NOMO-1 (cell line): Measurements from ENCODE around the gene PRDM16.

ENCODE experiments used
- DNase-seq, 2 experiments: peaks; one replicate each; lab custom pipeline; 2025; ENCODE audit not compliant: unreplicated experiment in 2 of 2; lab: John Stamatoyannopoulos, UW

Gene PRDM16

DNA sequence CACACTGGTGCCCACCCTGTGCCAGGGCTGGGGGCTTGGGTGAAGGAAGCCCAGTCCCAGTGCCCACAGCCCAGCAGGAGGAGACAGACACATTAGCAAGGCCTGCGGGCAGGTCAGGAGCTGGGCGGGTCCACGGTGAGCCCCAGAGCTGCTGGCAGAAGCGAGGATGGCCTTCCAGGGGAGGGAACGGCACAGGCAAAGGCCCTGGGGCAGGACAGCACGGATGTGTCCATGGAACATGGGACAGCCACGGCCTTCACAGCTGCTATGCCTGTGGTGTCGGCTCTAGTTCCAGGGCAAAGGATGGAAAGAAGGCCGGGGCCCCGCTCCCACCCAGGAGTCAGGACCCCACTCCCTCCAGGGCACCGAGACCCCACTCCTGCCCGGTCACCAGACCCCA, 220.5 kb downstream of the PRDM16 start:
- no peak for DNase-seq

DNA sequence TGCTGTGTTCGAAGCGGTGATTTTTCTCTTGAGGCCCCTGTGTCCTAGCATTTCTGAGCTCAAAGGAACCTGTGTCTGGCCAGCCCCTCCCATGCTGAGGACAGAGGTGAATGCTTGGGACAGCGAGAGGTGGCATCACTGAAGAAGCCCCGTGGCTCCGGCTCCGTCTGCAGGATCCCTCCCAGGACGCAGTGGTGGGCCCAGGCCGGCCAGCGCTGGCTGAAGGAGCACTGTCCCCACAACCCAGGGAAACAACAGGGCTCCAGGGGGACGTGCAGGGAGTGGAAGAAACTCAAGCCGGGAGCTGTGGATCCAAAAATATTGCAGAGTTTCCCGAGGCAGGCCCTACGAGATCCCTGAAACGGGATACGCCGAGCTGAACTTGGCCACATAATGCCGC, 221.4 kb downstream of the PRDM16 start:
- DNase-seq = no peak

DNA sequence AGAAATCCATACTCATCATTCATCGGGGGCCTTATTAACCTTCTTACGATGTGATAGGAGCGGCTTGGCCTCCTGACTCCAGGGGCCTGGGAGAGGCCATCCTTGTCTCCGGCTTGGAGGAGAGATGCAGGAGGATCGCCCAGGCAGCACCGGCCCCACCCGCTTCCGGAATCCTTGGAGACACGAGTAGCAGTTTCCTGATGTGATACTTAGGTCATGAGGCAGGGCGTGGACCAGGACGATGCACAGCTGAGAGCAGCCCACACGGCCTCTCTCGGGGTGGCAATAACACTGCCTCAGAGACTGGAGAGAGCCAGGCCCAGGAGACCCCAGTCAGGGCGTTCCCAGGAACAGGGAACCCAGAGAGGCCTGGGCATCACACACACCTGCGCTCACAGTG, 221.9 kb downstream of the PRDM16 start:
- no peak for DNase-seq

DNA sequence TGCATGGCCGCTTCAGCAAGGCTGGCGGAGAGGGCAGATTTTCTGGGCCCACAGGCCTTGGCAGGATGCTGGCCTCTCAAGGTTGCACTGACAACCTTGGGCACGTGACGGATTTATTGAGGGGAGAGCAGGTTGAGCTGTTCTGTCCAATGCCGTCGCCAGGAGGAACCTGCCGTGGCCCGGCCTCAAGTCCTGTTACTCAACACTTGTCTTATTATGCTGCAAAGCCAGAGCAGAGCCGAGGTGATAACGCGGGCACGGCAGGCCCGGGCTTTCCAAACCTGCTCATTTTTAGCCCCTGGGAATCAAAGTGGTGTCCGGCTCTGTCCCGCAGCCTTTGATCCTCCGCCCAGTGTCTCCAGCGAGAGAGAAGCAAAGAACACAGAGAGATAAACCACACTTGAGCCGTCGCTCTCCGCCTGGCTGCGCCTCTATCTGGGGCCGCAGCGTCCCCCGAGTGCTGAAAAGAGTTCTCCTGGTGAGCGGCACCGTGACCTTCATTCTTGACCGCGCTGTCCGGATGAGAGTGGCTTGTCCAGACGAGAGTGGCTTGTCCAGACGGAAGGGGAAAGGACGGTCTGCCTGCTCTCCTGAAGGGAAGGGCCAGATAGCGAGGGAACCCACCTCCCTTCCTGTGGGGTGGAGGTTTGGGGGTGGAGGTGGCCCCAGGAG, 223.2 kb downstream of the PRDM16 start:
- DNase-seq = no peak

DNA sequence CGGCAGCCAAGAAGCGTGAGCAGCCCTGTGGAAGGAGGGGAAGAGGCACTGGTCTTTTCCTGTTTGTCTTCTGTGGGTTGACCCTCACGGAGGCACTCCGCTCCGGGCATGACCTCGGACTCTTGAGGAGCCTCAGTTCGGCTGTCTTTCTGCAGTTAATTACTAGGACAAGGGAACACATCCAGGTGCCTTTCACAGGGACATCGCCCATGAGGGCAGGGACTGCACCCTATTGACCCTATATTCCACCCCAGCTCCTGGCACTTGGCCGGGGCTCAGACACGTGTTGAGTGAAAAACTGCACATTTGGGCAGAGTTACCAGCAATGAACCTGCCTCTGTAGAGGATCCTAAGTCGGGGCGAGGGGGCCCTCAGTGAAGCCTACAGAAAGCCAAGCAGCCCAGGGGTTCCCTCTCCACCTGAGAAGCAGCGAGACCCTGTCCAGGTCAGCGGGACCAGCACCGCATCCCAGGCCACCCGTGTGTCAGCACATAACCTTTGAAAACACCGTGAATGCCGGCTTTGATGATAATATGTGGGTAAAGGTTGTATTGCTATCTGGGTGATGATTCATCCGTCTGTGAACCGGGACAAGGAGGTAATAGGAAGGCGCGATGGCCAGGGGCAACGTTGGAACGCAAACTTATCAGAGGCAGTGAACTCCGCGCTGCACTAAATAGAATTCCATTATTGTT, 224.0 kb downstream of the PRDM16 start:
- no peak for DNase-seq

DNA sequence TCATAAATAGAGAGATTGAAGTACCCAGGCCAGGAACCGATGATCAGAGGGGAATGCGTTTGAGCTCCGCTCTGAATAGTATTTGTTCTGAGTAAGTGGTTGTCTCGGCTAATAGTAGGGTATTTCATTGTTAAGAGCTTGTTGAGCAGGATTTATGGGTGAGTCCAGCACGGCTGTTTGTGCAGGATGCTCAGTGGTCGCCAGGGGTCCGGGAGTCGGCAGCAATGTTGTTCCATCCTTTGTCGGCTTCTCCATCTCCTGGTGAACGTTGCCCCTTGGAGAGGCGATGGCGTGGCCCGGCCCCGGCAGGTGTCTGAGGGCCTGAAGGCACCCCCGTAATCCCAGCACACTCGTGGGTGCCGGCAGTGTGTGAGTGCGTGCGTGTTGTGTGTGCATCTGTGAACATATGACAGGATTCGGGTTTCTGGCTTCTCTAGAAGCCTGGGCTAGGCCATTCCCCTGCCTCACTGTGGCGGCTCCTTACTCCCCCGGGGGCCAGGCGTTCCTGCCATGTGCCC, 224.6 kb downstream of the PRDM16 start:
- no peak for DNase-seq

DNA sequence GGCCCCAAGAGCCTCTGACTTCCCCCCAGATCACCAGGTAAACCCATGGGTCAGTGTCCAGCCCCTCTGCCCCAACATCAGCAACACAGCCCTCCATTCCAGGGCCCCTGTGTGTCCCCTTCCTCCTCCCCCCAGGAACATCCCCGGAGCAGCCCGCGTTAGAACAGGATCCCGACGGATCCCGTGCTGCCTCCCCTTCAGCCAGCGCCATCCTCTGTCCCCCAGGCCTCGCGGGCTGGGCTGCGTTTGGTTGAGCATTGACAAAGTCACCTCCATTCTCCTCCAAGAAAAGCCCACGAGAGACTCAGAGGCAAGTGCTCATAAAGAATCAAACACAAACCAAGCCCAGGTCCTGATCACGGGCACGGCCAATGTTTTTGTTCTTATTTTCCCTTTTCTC, 225.4 kb downstream of the PRDM16 start:
- no peak for DNase-seq

DNA sequence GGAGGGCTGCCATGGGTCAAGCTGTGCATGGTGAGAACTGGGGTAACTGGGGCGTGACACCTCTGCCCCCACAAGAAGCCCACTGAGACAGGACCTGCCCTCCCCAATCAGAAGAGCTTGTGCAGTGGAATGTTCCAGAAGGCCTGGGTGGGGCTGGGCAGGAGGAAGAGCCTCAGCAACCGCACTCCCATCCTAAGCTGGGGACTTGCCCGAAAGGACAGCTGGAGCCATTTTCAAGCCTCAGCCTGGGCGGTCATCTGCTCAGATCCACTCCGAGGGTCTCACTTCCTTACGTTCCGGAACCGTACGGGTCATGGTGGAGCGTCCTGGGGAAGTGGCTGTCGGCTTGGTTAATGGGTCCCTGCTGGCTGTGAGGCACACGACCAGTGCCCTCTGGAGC, 226.8 kb downstream of the PRDM16 start:
- DNase-seq = no peak

DNA sequence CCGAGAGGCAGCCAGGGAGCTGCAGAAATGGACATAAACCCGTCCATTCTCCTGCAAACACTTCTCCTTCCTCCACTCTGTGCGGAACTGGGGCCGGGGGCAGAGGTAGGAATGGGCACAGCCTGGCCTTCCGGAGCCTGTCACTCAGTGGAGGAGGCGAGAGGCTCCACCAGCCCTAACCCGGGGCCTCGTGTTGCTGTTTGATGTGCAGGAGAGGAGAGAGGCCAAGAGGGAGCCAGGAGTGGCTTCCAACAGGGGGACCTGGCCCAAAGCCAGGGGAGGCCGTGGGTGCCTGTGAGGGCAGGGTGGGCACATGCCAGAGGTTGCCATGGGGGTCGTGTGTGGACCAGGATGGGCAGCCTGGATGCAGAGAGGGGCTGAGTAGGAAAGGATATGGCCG, 227.3 kb downstream of the PRDM16 start:
- no peak for DNase-seq

DNA sequence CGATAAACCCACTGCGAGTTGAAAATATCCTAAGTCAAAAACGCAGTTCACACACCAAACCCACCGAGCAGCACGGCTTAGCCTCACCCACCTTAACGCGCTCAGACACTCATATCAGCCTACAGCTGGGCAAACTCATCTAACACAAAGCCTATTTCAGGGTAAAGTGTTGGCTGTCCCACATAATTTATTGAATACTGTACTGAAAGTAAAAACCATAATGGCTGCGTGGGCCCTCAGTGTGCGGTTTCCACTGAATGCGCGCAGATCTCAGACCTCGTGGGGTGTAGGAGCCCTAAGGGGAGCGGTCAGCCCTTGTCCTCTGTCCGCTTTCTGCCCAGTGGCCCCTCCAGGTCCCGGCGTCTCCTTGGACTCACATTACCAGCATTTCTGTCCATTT, 227.8 kb downstream of the PRDM16 start:
- DNase-seq = no peak

DNA sequence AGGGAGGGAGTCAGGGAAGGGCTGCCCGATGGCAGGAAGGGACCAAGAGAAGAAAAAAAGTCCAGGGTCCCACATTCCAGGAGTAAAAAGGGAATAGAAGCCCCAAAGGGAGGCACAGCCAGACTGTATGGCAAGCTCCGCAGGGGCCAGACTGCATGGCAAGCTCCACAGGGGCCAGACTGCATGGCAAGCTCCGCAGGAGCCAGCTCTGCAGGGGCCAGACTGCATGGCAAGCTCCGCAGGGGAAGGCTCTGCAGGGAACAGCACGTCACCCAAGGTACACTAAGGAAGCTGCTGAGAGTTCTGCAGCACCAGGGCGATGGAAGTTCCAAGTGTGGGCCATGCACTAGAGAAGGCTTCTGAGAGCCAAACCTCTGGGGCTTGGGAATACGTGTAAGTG, 228.8 kb downstream of the PRDM16 start:
- no peak for DNase-seq

DNA sequence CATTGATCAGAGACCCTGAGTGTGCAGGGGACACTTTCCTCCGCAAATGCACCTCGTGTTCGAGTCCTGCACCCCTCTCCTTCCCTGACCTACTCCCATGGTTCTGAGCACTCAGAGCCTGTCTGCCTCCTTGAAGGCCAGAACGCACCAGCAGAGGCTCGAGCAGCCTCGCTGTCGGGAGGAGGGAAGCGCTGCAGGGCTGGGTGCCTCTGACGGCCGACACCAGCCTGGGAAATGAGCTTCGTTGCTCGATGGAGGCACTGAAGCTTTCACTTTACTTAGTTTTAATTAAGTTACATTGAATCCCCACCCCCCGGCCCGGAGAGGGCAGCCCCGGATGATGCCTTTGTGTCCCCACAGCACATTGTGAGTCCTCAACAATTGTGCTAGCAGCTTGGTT, 229.2 kb downstream of the PRDM16 start:
- DNase-seq = no peak

DNA sequence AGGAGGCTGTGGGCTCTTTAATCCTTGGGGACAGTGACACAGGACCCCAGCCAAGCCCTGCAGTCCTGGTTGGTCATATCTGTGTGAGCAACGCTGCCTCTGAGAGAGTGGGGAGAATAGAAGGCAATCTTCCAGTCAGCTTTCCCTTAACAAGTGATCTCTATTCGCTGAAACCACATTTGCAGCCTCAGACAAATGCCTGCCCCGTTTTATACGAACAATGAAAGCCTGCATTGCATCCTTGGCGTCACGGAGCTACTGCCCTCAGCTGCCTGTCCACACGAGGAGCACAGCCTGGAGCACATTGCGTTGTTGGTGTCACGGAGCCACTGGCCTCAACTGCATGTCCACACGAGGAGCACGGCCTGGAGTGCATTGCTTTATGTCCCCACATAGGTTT, 235.2 kb downstream of the PRDM16 start:
- no peak for DNase-seq

DNA sequence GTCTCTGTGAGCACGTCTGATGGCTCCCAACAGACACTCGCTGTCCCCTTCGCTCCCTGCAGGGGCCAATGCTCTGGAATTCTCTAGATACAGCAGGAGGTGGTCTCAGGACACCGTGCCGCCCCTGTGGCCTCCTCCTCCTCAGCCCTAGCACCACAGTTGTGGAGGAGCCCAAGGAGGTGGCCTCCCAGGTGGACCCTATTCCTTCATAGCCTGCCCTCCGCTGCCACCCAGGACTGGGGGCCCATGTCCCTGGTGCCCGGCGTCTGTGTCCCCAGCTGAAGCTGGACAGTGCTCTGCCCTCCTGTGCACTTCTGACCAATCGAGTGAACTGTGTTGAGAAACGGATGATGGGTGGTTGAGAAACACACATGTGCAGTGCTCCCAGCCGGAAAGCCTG, 235.7 kb downstream of the PRDM16 start:
- no peak for DNase-seq

DNA sequence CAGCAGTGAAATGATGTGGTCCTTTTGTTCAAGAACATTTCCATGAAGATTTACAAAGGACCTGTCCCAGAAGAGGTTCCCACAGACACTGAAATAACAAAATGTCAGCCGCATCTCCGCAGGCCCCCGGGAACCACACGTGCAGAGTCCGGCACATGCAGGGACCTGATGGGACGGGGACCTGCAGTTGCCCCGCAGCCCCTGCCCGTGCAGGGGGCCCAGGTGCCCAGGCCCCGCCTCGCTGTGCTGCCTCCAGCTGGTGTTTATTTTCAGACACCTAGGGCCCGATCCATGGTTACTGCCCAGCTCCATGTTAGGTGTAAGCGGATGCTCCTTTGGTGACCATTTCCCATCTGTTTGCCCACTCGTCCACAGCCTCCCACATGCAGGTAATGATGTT, 236.2 kb downstream of the PRDM16 start:
- no peak for DNase-seq

DNA sequence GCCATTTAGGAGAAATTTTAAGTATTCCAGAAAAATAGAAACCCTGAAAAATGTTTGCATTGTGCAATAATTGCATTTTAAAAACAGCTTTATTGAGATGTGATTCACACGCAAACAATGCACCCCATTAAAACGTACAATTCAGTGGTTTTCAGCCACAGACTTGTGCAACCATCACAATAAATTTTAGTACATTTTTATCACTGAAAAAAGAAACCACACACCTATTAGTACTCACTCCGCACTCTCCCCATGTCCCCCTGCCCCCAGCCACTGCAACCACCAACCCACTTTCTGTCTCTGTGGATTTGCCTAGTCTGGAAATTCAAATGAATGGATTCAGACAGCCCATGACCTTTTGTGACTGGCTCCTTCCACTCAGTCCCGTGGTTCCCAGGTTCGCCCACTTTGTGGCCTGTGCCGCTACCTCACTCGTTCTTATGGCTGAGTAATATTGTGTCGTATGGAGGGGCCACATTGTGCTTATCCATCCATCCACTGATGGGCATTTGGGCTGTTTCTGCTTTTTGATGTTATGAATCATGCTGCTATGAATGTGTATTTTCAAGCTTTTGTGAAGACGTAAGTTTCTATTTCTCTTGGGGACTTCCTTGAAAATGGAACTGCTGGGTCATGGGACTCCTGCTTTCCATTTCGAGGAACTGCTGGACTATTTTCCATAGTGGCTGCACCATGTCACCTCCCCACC, 237.7 kb downstream of the PRDM16 start:
- DNase-seq = peak in 1 of 2 experiments; percentile 25

DNA sequence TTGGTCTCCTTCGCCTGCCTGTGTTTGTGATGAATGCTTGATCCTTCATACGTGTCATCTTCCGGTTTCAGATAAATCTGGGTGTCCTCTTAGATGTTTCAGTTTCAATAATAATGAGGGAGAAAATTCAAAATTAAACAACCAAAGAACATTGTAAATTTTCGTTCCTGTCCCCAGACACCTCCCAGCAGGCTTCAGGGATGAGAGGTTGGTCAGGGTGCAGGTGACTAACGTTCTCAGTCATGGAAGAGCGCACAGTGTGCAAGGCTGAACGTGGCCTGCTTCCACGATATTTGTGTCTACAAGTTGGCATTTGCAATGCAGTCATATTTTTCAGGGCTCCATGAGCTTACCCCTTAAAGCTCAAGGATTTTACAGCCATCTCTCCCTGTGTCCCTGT, 238.4 kb downstream of the PRDM16 start:
- DNase-seq = no peak

DNA sequence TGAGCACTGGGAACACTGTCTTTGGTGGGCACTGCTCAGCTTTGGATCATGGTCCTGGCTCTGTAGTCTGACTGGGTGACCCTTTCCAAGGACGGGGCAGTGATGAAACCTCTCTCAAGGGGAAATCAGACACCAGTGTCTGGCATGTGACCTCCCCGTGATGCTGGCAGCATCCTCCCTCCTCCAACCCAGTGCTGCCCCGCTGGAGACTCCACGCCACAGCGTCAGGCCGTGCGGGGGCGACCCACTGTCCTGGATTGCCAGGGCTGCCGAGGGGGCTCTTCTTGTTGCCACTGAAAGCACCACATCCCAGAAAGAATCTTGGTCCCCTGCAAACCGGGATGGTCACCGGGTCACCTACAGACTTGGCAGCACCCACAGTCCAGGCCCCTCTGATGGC, 239.1 kb downstream of the PRDM16 start:
- no peak for DNase-seq

DNA sequence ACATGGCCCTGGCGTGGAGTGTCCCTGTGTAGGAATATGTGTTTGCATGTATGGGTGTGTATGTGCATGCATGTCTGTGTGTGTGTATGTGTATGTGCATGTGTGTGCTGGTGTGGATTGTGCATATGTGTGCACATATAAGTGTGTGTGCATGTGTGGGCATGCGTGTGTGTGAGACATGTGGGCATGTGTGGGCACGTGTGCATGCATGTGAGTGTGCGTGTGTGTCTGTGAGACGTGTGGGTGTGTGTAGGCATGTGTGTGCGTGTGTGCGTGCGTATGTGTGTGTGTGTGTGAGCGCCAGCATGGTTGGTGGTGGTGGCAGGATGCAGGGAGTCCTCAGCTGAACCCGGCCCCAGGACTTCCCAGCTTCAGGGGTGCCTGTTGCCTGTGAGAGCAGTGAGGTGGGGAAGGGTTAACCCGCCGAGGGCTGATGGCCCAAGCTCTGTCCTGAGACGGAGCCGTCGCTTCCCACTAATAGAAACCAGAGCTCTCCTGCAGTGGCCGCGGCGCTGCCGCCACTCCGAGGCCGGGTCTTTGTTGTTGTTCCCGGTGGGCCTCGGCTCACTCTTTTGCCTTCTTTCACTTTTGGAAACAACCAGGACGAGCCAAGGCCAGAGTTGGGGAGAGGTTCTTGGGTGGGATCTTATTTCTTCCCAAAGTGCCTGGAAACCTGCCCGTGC, 241.9 kb downstream of the PRDM16 start:
- DNase-seq = no peak

DNA sequence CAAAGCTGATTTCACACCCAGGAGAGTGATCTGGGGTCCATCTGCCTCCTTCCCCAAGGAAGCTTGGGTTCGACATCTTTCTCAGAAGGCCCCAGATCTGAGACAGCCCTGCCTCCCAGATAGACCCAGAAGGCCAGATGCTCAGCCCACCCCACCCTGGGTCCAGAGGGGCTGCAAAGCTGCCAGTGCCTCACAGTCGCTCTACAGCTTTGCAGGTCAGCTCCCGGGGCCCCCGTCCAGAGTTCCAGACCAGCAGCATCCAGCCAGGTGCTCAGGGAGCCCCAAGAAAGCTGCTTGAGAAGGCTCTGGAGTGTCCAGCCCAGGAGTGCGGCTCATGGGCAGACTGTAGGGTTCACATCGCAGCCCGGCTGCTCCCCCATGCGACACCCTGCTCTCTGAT, 242.7 kb downstream of the PRDM16 start:
- DNase-seq = no peak

DNA sequence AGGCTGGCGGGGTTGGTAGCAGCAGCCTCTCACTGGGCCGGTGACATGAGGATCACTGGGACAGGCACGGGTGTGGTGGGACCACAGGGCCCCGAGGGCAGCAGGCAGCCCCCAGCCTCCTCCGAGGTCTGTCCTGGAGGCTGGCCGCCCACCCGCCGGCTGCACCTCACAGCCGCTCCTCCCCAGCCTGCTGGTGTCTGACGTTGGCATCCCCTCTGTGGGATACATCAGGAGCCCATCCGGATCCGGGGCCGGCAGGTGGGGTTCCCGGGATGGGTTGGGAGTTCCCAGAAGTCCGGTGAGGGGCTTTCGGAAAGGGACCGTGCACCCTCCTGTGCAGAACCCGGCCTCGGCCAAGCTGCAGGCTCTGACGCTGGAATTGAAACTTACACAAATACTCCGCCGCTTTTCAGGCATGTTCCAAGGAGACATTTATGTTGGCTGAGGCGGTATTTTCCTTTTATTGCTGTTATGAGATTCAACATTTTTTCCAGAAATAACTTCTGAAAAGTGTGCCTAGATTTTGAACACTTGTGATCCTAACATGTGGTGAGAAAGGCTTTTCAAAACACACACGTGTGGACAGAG, 243.4 kb downstream of the PRDM16 start:
- no peak for DNase-seq
